ENCODE data around the gene PKN1. TPM values are rescaled to one million over a fixed set of nuclear protein-coding genes. Genes with fewer than 3 reads are reported as not detected.
A peak's percentile ranks its signal among the peaks of the same experiment; 100 is the strongest.

The PKN1 gene
- total and polyA plus RNA-seq, 2 donors (not counting 1 experiment from before 2014, with no cell fraction given): 114 to 171 TPM

DNA sequence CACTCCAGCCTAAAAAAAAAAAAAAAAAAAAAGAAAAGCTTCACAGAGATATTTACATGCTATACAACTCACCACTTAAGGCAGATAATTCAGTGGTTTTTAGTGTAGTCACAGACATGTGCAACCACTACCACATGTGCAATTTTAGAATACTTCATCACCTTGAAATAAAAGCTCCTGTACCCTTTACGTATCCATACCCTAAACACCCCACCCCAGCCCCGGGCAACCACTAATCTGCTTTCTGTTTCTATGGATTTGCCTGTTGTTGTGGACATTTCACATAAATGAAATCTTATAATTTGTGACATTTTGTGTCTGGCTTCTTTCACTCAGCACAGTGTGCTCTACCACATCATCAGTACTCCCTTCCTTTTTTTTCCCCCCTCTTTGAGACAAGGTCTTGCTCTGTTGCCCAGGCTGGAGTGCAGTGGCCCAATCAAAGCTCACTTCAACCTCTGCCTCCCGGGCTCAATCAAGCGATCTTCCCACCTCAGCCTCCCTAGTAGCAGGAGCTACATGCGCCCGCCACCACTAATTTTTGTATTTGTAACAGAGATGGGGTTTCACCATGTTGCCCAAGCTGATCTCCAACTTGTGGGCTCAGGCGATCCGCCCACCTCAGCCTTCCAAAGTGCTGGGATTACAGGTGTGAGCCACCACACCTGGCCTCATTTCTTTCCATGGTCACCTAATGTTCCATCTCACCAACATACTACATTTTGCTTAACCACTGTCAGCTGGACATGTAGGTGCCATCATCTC lies 18.0 kb upstream of the PKN1 start:
- H3K4me1 ChIP-seq (ENCODE audit: control insufficient read depth in 2 of 2, insufficient read depth in 2 of 2, low read length in 2 of 2): peaks cover 48 to 76% of the 10 kb centered on the region in 2 donors
- Mint-ChIP-seq H3K9me3 (ENCODE audit: insufficient read depth) (no peaks in the 10 kb centered on the region), H3K4me1 (peaks cover 61% of the 10 kb centered on the region), H3K4me3 (peak overlapping the region; percentile 68), H3K27ac (peak overlapping the region; percentile 70), H3K27me3 (no peaks in the 10 kb centered on the region)
- ChIA-PET CTCF (interaction anchor here (0.6 to 3.3 kb wide), 5 partner anchors 10 to 297 kb away, joined by 3 to 24 read pairs (median 4); partner anchors contain the start of gene PRKACA), POLR2A (interaction anchor here (0.5 to 0.9 kb wide), 5 partner anchors 20 to 726 kb away, joined by 3 to 8 read pairs (median 5); partner anchors contain the start of gene PRKACA)
- WGBS (ENCODE audit: insufficient coverage): 93% methylated on average over 2 of the region's 8 CpGs
- DNase-seq: peak; percentile 57
- H4K20me1 ChIP-seq (ENCODE audit: control insufficient read depth, insufficient read depth, low read length, poor library complexity, severe bottlenecking): peaks cover 87% of the 10 kb centered on the region
- no peak for ATAC-seq (ENCODE audit: low read depth)
- intact Hi-C loops (cut with micrococcal nuclease): loop anchor here (5.0 kb wide), 1 partner anchor 333 kb away; no protein-coding TSS in a partner anchor
- H3K36me3 ChIP-seq (replicated peaks in 1 of 2; ENCODE audit: control extremely low read depth in 1 of 2, control insufficient read depth in 1 of 2, extremely low read depth in 1 of 2, insufficient read depth in 2 of 2, low read length in 1 of 2): peaks cover 0 to 59% of the 10 kb centered on the region in 2 experiments
- peaks cover 0 to 14% (median 0%) of the 10 kb centered on the region in 3 donors for H3K9me3 ChIP-seq (ENCODE audit: control extremely low read depth in 1 of 3, control insufficient read depth in 2 of 3, insufficient read depth in 1 of 3, low read length in 2 of 3)
- TF ChIP-seq CTCF (IDR thresholded peaks at IDR 0.05): no peak
- TF ChIP-seq EZH2 (IDR thresholded peaks at IDR 0.05; ENCODE audit: borderline replicate concordance, insufficient read depth, low read depth, low read length, poor library complexity, severe bottlenecking): no peak
- no peak overlapping the region for H3K4me3 ChIP-seq (ENCODE audit: control extremely low read depth in 1 of 5, extremely low read depth in 1 of 5, insufficient read depth in 1 of 5, low read depth in 2 of 5, low read length in 4 of 5)
- no peaks in the 10 kb centered on the region for H3K27me3 ChIP-seq (replicated peaks in 1 of 4; ENCODE audit: control extremely low read depth in 1 of 4, control insufficient read depth in 3 of 4, insufficient read depth in 4 of 4, low read length in 3 of 4)
- H3K79me2 ChIP-seq (ENCODE audit: control insufficient read depth, insufficient read depth, low read length): peaks cover 82% of the 10 kb centered on the region
- H3K4me2 ChIP-seq (replicated peaks; ENCODE audit: low read depth, low read length, poor library complexity, severe bottlenecking): no peak overlapping the region
- H2AFZ ChIP-seq (ENCODE audit: insufficient read depth, low read depth, low read length, poor library complexity, severe bottlenecking): no peak overlapping the region
- no peak overlapping the region for H3K9ac ChIP-seq (ENCODE audit: low read length)
- H3K27ac ChIP-seq (ENCODE audit: low read length in 2 of 2): peak overlapping the region; percentile 4 to 98

All from B cell (primary cell).